ENCODE data around the gene BTN2A1. TPM values are rescaled to one million over a fixed set of nuclear protein-coding genes. Genes with fewer than 3 reads are reported as not detected.
"Not testable (repeated sequence)": the region's sequence is repeated elsewhere in the genome, so short reads cannot be mapped to it uniquely, and the experiment has no call there.

The BTN2A1 gene
- total and polyA plus RNA-seq, 2 donors = 15.8 to 38.0 TPM

DNA sequence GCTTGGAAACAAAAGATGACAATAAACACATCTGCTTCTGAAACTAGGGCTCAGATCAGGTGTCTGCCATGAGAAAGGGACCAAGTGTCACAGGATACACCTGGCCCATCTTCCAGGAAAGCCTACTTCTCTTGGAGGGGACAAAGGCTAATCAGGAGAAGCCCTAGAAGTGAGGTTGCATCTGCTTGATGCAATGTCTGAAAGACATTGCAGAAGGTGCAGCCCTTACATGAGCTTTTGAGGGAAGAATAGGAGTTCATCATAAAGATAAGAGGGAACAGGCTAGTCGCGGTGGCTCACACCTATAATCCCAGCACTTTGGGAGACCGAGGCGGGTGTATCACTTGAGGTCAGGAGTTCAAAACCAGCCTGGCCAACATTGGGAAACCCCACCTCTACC is 39.9 kb downstream of the BTN2A1 start:
- Histone ChIP-seq H3K27ac (ENCODE audit: low read depth) (no peak overlapping the region), H3K36me3 (ENCODE audit: insufficient read depth) (no peaks in the 10 kb centered on the region), H3K4me3 (ENCODE audit: low read depth, low read length) (no peak overlapping the region), H3K4me1 (ENCODE audit: insufficient read depth) (no peaks in the 10 kb centered on the region)
- 82% methylated on average over 4 of the region's 4 CpGs for WGBS
- no peak for DNase-seq (ENCODE audit: extremely low spot score)

- Histone ChIP-seq H3K4me1 (ENCODE audit: insufficient read depth) (no peaks in the 10 kb centered on the region), H3K36me3 (ENCODE audit: insufficient read depth) (no peaks in the 10 kb centered on the region), H3K27ac (ENCODE audit: low read depth) (no peak within 1 kb of the TSS), H3K4me3 (ENCODE audit: low read depth, low read length) (no peak within 1 kb of the TSS)
- no peak for DNase-seq (ENCODE audit: extremely low spot score)
- WGBS = 63% methylated on average over 2 of the region's 2 CpGs
Observed at GRCh38 chr6:26500102-26500501, 42.3 kb downstream of the BTN2A1 start, which contains the start of gene BTN1A1. Gene BTN1A1, plus strand, starts transcription at chr6:26500303. Its CDS starts 984 bp downstream, at chr6:26501287.

GRCh38 chr6:26501482-26501986 is 43.8 kb downstream of the BTN2A1 start:
- Histone ChIP-seq H3K4me1 (ENCODE audit: insufficient read depth) (no peaks in the 10 kb centered on the region), H3K27ac (ENCODE audit: low read depth) (no peak overlapping the region), H3K36me3 (ENCODE audit: insufficient read depth) (no peaks in the 10 kb centered on the region), H3K4me3 (ENCODE audit: low read depth, low read length) (peak overlapping the region; percentile 11)
- no peak for DNase-seq (ENCODE audit: extremely low spot score)
- WGBS = 6% methylated on average over 49 of the region's 49 CpGs

DNA sequence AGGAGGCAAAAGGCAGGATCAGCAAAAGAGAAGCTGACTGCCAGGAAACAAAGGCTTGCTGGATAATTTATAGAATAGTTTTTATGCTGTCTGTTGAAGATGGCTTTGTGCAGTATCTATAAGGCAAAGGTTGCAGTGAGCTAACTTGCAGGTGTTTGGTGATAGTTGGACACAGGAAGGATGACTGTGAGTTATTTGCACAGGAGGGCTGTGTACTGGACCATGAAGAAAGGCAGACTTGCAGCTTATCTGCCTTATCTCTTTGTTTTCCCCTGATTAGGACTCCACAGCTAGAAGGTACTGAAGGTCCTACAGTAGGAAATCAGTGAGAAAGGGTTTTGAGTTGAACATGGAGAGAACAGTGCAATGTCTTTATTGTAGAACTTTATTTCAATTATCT is 44.4 kb downstream of the BTN2A1 start:
- Histone ChIP-seq H3K4me1 (ENCODE audit: insufficient read depth) (no peaks in the 10 kb centered on the region), H3K36me3 (ENCODE audit: insufficient read depth) (no peaks in the 10 kb centered on the region), H3K27ac (ENCODE audit: low read depth) (no peak overlapping the region), H3K4me3 (ENCODE audit: low read depth, low read length) (no peak overlapping the region)
- no peak for DNase-seq (ENCODE audit: extremely low spot score)

DNA sequence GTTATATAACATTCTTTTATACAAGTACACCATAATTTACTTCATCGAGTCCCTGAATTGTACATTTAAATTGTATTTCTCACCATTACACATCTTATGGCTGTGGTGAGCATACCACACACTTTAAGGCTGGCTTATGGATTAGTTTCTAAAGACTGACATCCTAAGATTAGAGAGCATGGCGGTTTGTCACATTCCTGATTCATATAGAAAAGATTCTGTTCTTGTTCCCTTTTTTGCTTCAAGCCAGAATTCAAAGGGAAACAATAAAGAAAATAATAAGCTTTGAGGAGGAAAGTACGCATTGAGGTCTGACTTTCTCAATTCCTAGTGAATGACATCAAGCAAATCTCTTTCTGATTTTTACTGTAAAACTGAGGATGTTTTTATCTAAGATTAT is 44.9 kb downstream of the BTN2A1 start:
- no peak overlapping the region for H3K4me3 ChIP-seq (ENCODE audit: low read depth, low read length)
- DNase-seq (ENCODE audit: extremely low spot score) = no peak
- H3K36me3 ChIP-seq (ENCODE audit: insufficient read depth) = no peaks in the 10 kb centered on the region
- no peaks in the 10 kb centered on the region for H3K4me1 ChIP-seq (ENCODE audit: insufficient read depth)
- H3K27ac ChIP-seq (ENCODE audit: low read depth) = no peak overlapping the region
- 91% methylated on average over 3 of the region's 3 CpGs for WGBS

DNA sequence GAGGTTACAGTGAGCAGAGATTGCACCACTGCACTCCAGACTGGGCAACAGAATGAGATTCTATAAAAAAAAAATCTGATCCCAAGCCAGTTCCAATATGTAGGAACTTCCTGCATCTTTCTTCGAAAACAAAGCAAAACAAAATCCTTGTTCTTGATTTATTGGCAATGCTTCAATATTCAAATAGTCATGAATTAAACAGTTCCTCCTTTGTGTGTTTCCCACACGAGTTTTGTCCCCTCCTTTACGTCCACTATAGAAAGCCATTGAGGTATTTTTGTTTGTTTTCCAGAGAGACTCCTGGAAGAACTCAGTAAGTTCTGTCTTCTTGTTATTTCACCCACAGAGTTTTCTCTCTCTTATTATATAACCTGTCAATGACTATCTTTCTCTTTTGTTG is 49.9 kb downstream of the BTN2A1 start:
- WGBS = 71% methylated on average over 3 of the region's 3 CpGs
- no peaks in the 10 kb centered on the region for H3K36me3 ChIP-seq (ENCODE audit: insufficient read depth)
- H3K4me3 ChIP-seq (ENCODE audit: low read depth, low read length) = no peak overlapping the region
- H3K4me1 ChIP-seq (ENCODE audit: insufficient read depth) = no peaks in the 10 kb centered on the region
- DNase-seq (ENCODE audit: extremely low spot score) = no peak
- H3K27ac ChIP-seq (ENCODE audit: low read depth) = no peak overlapping the region

GRCh38 chr6:26511033-26511432 is 53.3 kb downstream of the BTN2A1 start:
- H3K36me3 ChIP-seq (ENCODE audit: insufficient read depth); H3K4me3 ChIP-seq (ENCODE audit: low read depth, low read length); H3K4me1 ChIP-seq (ENCODE audit: insufficient read depth); DNase-seq (ENCODE audit: extremely low spot score); H3K27ac ChIP-seq (ENCODE audit: low read depth): not testable (repeated sequence)
- WGBS = 79% methylated on average over 8 of the region's 8 CpGs

GRCh38 chr6:26514984-26515383 is 57.2 kb downstream of the BTN2A1 start:
- no peaks in the 10 kb centered on the region for H3K36me3 ChIP-seq (ENCODE audit: insufficient read depth)
- no peak overlapping the region for H3K4me3 ChIP-seq (ENCODE audit: low read depth, low read length)
- no peaks in the 10 kb centered on the region for H3K4me1 ChIP-seq (ENCODE audit: insufficient read depth)
- DNase-seq (ENCODE audit: extremely low spot score) = no peak
- WGBS = 70% methylated on average over 2 of the region's 2 CpGs
- no peak overlapping the region for H3K27ac ChIP-seq (ENCODE audit: low read depth)

- Histone ChIP-seq H3K4me3 (ENCODE audit: low read depth, low read length) (no peak overlapping the region), H3K36me3 (ENCODE audit: insufficient read depth) (no peaks in the 10 kb centered on the region), H3K4me1 (ENCODE audit: insufficient read depth) (no peaks in the 10 kb centered on the region), H3K27ac (ENCODE audit: low read depth) (no peak overlapping the region)
- WGBS = 73% methylated on average over 9 of the region's 9 CpGs
- no peak for DNase-seq (ENCODE audit: extremely low spot score)
Observed at GRCh38 chr6:26516481-26517427, 59.0 kb downstream of the BTN2A1 start.

Small RNA genes lying within 50 kb of the gene (small RNA-seq; reads per million reads assigned to genes)
- not detected for gene RNU6-502P

Other genes starting within 250 kb of the BTN2A1 start
- gene BTN3A2, start 92.8 kb upstream of the BTN2A1 start, total RNA-seq = 13.6 TPM
- 23.9 TPM for gene BTN3A2, start 92.8 kb upstream of the BTN2A1 start, polyA plus RNA-seq
- gene BTN2A2, start 74.8 kb upstream of the BTN2A1 start, total RNA-seq = 10.8 TPM
- 9.6 TPM for gene BTN2A2, start 74.8 kb upstream of the BTN2A1 start, polyA plus RNA-seq
- 39.8 TPM for gene BTN3A1, start 55.7 kb upstream of the BTN2A1 start, total RNA-seq
- 13.3 TPM for gene BTN3A1, start 55.7 kb upstream of the BTN2A1 start, polyA plus RNA-seq
- 37.6 TPM for gene BTN3A3, start 17.5 kb upstream of the BTN2A1 start, total RNA-seq
- 16.1 TPM for gene BTN3A3, start 17.5 kb upstream of the BTN2A1 start, polyA plus RNA-seq
- 0.16 TPM for gene BTN1A1, start 42.3 kb downstream of the BTN2A1 start, total RNA-seq
- not detected for gene BTN1A1, start 42.3 kb downstream of the BTN2A1 start, polyA plus RNA-seq
- 71.5 TPM for gene HMGN4, start 80.4 kb downstream of the BTN2A1 start, total RNA-seq
- 90.7 TPM for gene HMGN4, start 80.4 kb downstream of the BTN2A1 start, polyA plus RNA-seq
- 12.3 TPM for gene ABT1, start 139.0 kb downstream of the BTN2A1 start, total RNA-seq
- 19.6 TPM for gene ABT1, start 139.0 kb downstream of the BTN2A1 start, polyA plus RNA-seq
- gene ZNF322, start 201.8 kb downstream of the BTN2A1 start, total RNA-seq = 43.1 TPM
- 13.0 TPM for gene ZNF322, start 201.8 kb downstream of the BTN2A1 start, polyA plus RNA-seq